ENCODE results near the gene AASDH.

Gene AASDH

GRCh38 chr4:56301181-56301996 is 85.9 kb downstream of the AASDH start:
- Histone ChIP-seq H3K9me3 (ENCODE audit: control insufficient read depth, insufficient read depth, low read length) (no peaks in the 10 kb centered on the region), H3K36me3 (ENCODE audit: insufficient read depth, low read length) (no peaks in the 10 kb centered on the region), H3K4me1 (ENCODE audit: insufficient read depth, low read length) (0 out of 2 replicates have a peak, but pooled peaks cover 3% of the 10 kb centered on the region), H3K9ac (ENCODE audit: low read depth, low read length) (no peak overlapping the region)

DNA sequence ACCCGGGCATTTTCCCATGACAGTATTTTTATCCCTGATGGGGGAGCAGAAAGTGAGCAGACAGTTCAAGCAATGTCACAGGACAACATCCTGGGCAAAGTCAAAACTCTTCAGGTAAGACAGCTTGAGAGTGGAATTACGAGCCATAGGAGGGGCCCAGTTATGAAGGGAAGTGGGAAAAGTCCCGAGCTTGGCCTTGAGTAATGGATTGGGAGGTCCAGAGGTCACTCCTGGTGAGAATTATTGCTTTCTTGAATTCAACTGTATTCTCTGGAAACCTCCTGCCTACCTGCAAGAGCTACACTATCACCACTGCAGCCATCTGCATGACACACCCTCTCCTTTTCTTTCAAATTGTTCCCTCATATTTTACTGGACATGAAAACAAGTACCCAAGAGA is 89.1 kb downstream of the AASDH start:
- Histone ChIP-seq H3K9me3 (ENCODE audit: control insufficient read depth, insufficient read depth, low read length) (no peaks in the 10 kb centered on the region), H3K4me1 (ENCODE audit: insufficient read depth, low read length) (0 out of 2 replicates have a peak, but pooled peaks cover 3% of the 10 kb centered on the region), H3K36me3 (ENCODE audit: insufficient read depth, low read length) (no peaks in the 10 kb centered on the region), H3K9ac (ENCODE audit: low read depth, low read length) (no peak overlapping the region)

GRCh38 chr4:56297776-56298175 is 89.5 kb downstream of the AASDH start:
- H3K9ac ChIP-seq (ENCODE audit: low read depth, low read length) = no peak overlapping the region
- H3K4me1 ChIP-seq (ENCODE audit: insufficient read depth, low read length) = 0 out of 2 replicates have a peak, but pooled peaks cover 3% of the 10 kb centered on the region
- no peaks in the 10 kb centered on the region for H3K36me3 ChIP-seq (ENCODE audit: insufficient read depth, low read length)
- H3K9me3 ChIP-seq (ENCODE audit: control insufficient read depth, insufficient read depth, low read length) = no peaks in the 10 kb centered on the region

DNA sequence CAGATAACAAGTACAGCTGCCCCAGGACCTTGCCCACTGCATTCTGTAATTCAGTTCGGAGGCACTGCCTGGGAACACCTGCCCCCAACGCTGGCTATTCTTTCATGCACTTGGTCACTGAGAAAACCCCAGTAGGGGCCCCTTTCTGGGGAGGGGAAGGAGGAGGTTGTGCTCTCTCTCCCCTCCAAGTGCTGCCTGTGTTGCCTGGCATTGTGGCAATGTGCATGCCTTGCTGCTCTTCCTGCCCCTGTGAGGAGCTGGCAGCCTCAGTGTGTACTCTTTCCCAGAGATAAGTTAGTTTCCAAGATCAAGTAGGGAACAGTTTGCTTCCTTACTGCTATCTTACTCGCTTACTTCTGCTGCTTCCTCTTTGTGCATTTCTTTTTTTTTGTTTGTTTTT is 90.8 kb downstream of the AASDH start:
- no peak overlapping the region for H3K9ac ChIP-seq (ENCODE audit: low read depth, low read length)
- 0 out of 2 replicates have a peak, but pooled peaks cover 3% of the 10 kb centered on the region for H3K4me1 ChIP-seq (ENCODE audit: insufficient read depth, low read length)
- no peaks in the 10 kb centered on the region for H3K9me3 ChIP-seq (ENCODE audit: control insufficient read depth, insufficient read depth, low read length)
- H3K36me3 ChIP-seq (ENCODE audit: insufficient read depth, low read length) = no peaks in the 10 kb centered on the region

- Histone ChIP-seq H3K36me3 (ENCODE audit: insufficient read depth, low read length) (no peaks in the 10 kb centered on the region), H3K9ac (ENCODE audit: low read depth, low read length) (no peak overlapping the region), H3K4me1 (ENCODE audit: insufficient read depth, low read length) (no peaks in the 10 kb centered on the region), H3K9me3 (ENCODE audit: control insufficient read depth, insufficient read depth, low read length) (no peaks in the 10 kb centered on the region)
These were observed 94.2 kb downstream of the AASDH start for GRCh38 chr4:56293121-56293520.

DNA sequence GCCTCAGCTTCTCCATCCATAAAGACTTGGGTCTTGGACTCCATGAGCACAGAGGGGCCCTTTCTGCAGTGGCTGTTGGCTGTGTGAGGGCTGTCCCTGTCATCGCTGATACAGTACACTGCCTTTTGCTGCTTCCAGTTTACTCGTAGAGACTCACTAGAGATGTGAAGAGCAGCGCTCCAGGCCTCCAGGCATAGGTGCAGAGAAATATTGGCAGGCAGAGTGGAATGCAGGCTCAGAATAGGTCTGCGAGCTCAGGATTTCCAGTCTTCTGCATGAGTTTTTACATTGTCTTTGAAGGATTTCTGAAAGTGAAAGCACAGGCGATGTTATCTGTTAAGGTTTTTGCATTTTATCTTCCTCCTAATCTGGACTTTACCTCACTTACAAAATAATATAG is 97.4 kb downstream of the AASDH start:
- Histone ChIP-seq H3K36me3 (ENCODE audit: insufficient read depth, low read length) (no peaks in the 10 kb centered on the region), H3K9me3 (ENCODE audit: control insufficient read depth, insufficient read depth, low read length) (no peaks in the 10 kb centered on the region), H3K4me1 (ENCODE audit: insufficient read depth, low read length) (no peaks in the 10 kb centered on the region), H3K9ac (ENCODE audit: low read depth, low read length) (no peak overlapping the region)

- H3K9ac ChIP-seq (ENCODE audit: low read depth, low read length) = no peak overlapping the region
- no peaks in the 10 kb centered on the region for H3K36me3 ChIP-seq (ENCODE audit: insufficient read depth, low read length)
These were observed 98.6 kb downstream of the AASDH start for GRCh38 chr4:56288663-56289062.

More at GRCh38 chr4:56288663-56289062, 98.6 kb downstream of the AASDH start:
- Histone ChIP-seq H3K4me1 (ENCODE audit: insufficient read depth, low read length) (no peaks in the 10 kb centered on the region), H3K9me3 (ENCODE audit: control insufficient read depth, insufficient read depth, low read length) (no peaks in the 10 kb centered on the region)

All from ES-I3 (cell line).